ENCODE results near the gene SYCE1L. TPM values are rescaled to one million over a fixed set of nuclear protein-coding genes. Genes with fewer than 3 reads are reported as not detected.

The SYCE1L gene
- 1 to 10 TPM in 1 of 9 donors, under 1 TPM in 3, not detected in 5; 0.52 to 2.0 (median 0.75) TPM for total RNA-seq
- under 1 TPM in 1 of 2 donors, not detected in 1; 0.32 TPM for polyA plus RNA-seq
- long read RNA-seq, donor 1, partial matches to known transcripts, result 1 of 1 reads
- long read RNA-seq, donor 1, other reads (novel, unspliced or antisense), result 0 of 1 reads
- long read RNA-seq, donor 2, partial matches to known transcripts, result 1 of 2 reads
- long read RNA-seq, donor 2, other reads (novel, unspliced or antisense), result 1 of 2 reads
- long read RNA-seq, donor 3, result 0 reads

- 92 to 94% (median 94%) methylated on average over 18 of the region's 18 CpGs for WGBS, 4 donors
- Histone ChIP-seq H3K27me3 (no peaks in the 10 kb centered on the region), H3K36me3 (peaks cover 0 to 68% (median 56%) of the 10 kb centered on the region in 9 donors), H3K27ac (no peak within 1 kb of the TSS), H3K4me1 (no peaks in the 10 kb centered on the region), H3K9me3 (no peaks in the 10 kb centered on the region), H3K4me3 (no peak within 1 kb of the TSS)
- TF ChIP-seq, protein P1, sequence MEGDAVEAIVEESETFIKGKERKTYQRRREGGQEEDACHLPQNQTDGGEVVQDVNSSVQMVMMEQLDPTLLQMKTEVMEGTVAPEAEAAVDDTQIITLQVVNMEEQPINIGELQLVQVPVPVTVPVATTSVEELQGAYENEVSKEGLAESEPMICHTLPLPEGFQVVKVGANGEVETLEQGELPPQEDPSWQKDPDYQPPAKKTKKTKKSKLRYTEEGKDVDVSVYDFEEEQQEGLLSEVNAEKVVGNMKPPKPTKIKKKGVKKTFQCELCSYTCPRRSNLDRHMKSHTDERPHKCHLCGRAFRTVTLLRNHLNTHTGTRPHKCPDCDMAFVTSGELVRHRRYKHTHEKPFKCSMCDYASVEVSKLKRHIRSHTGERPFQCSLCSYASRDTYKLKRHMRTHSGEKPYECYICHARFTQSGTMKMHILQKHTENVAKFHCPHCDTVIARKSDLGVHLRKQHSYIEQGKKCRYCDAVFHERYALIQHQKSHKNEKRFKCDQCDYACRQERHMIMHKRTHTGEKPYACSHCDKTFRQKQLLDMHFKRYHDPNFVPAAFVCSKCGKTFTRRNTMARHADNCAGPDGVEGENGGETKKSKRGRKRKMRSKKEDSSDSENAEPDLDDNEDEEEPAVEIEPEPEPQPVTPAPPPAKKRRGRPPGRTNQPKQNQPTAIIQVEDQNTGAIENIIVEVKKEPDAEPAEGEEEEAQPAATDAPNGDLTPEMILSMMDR (IDR thresholded peaks at IDR 0.05), result no peak
- TF ChIP-seq POLR2A (IDR thresholded peaks at IDR 0.05), result no peak
- intact Hi-C loops (cut with DNase I), result no loop called here
- ATAC-seq (no peak), DNase-seq (no peak)
Measured at GRCh38 chr16:77199211-77199610, at the start of gene SYCE1L. TSS of gene SYCE1L (plus strand) at chr16:77199408. CDS start at chr16:77199452, 44 bp downstream.

- ATAC-seq, result peak; percentile 70 to 93 (median 73)
- H3K4me1 ChIP-seq, result no peaks in the 10 kb centered on the region
- no peak for TF ChIP-seq POLR2A (IDR thresholded peaks at IDR 0.05)
- TF ChIP-seq, protein P1 (IDR thresholded peaks at IDR 0.05), result no peak
- intact Hi-C loops (cut with DNase I), result no loop called here
- H3K27me3 ChIP-seq, result no peaks in the 10 kb centered on the region
- 34 to 45% (median 37%) methylated on average over 3 of the region's 3 CpGs for WGBS, 4 donors
- no peaks in the 10 kb centered on the region for H3K9me3 ChIP-seq
- peak in 2 of 5 donors; percentile 22 to 30 for DNase-seq
- no peaks in the 10 kb centered on the region for H3K36me3 ChIP-seq
- H3K4me3 ChIP-seq, result no peak overlapping the region
- H3K27ac ChIP-seq, result peak overlapping the region in 6 of 12 donors; percentile 37 to 79 (median 53)
Measured at GRCh38 chr16:77157346-77158058, 41.7 kb upstream of the SYCE1L start.

DNA sequence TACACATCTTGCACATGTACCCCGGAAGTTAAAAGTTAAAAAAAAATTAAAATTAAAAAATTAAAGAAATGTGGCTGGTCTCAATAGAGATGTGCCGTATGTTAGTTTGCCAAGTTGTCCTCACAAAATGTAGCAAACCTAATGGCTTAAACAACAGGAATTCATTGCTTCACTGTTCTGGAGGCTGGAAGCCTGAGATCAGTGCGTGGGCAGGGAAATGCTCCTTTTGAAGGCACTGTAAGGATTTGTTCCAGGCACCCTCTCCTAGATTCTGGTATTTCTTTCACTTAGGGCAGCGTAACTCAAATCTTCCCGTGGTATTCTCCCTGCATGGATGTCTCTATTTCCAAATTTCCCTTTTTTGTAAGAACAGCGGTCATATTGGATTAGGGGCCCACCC is 40.9 kb upstream of the SYCE1L start:
- Histone ChIP-seq H3K27ac (peak overlapping the region in 6 of 12 donors; percentile 10 to 79 (median 53)), H3K36me3 (no peaks in the 10 kb centered on the region)

More for the DNA sequence above, 40.9 kb upstream of the SYCE1L start:
- no peaks in the 10 kb centered on the region for H3K27me3 ChIP-seq
- peak in 1 of 5 donors; percentile 33 for DNase-seq
- no peaks in the 10 kb centered on the region for H3K9me3 ChIP-seq
- H3K4me1 ChIP-seq, result no peaks in the 10 kb centered on the region
- TF ChIP-seq POLR2A (IDR thresholded peaks at IDR 0.05), result no peak
- TF ChIP-seq, protein P1 (IDR thresholded peaks at IDR 0.05), result no peak
- 86 to 89% (median 88%) methylated on average over 6 of the region's 6 CpGs for WGBS, 4 donors
- H3K4me3 ChIP-seq, result no peak overlapping the region
- ATAC-seq, result peak in 3 of 4 donors; percentile 61 to 85 (median 65)
- intact Hi-C loops (cut with DNase I), result no loop called here
